Stimulated activated CD4-positive, alpha-beta T cell treated with anti-CD3 and anti-CD28 coated beads, Interleukin-15, amount 100 ng/mL, for 1 hour (primary cell): ENCODE measurements around the gene NAGPA.

Source experiments
- DNase-seq, 2 donors: peaks; one replicate each; pipeline ENCODE4 v3.0.0-alpha.2; 2020; ENCODE audit warnings: low read depth in 1 of 2, low spot score in 1 of 2

The NAGPA gene

GRCh38 chr16:5005916-5006315, 27.8 kb downstream of the NAGPA start:
- DNase-seq = no peak

GRCh38 chr16:5004311-5004710, 29.4 kb downstream of the NAGPA start:
- no peak for DNase-seq

GRCh38 chr16:5003828-5004227, 29.9 kb downstream of the NAGPA start:
- DNase-seq = no peak

DNA sequence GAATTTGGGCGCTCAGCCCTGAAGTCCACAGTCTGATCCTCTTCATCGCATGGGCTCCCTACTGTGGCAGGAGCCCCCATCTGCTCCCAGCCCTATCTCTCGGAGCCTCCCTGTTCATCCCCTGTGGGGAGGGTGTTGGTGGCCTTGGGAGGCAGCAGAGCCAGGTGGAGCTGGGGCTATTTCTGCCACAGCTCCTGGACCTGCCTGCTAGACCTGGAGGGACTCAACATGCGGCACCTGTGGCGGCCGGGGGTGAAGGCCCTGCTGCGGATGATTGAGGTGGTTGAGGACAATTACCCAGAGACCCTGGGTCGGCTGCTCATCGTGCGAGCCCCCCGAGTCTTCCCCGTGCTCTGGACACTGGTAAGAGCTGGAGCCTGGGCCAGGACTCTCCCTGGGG, 30.5 kb downstream of the NAGPA start:
- DNase-seq = no peak

DNA sequence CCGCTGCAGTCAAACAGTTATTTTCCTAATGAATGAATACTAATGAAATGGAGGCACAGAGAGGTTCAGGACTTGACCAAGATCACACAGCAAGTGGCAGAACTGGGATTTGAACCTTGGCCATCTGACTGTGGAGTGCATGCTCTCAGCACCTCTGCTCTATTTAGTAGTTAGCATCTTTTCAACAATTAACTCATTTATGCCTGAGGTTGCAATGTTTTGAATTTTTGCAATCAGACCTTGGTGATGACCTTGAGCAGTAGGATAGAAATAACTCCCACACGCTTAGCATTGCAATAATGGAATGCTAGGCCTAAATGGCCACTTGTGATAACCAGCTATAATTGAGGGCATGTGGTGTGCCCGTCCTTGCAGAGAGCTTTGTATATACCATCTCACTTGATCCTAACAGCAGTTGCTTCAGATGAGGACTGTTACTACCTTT, 31.0 kb downstream of the NAGPA start:
- no peak for DNase-seq

DNA sequence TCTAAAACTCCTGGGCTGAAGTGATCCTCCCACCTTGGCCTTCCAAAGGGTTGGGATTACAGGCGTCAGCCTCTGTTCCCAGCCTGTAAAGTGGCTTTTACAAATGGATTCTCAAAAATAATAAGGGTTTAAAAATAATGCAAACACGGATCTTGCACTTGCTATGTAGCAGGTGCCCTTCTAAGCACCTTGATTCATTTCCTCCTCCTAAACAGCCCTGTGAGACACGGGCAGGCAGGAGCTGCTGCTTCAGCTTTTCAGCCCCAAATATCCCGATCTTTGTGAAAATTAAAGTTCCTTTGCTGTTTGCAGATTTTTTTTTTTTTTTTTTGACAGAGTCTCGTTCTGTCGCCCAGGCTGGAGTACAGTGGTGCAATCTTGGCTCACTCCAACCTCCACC, 31.7 kb downstream of the NAGPA start:
- DNase-seq = no peak

GRCh38 chr16:5001571-5001970, 32.2 kb downstream of the NAGPA start:
- DNase-seq = no peak

DNA sequence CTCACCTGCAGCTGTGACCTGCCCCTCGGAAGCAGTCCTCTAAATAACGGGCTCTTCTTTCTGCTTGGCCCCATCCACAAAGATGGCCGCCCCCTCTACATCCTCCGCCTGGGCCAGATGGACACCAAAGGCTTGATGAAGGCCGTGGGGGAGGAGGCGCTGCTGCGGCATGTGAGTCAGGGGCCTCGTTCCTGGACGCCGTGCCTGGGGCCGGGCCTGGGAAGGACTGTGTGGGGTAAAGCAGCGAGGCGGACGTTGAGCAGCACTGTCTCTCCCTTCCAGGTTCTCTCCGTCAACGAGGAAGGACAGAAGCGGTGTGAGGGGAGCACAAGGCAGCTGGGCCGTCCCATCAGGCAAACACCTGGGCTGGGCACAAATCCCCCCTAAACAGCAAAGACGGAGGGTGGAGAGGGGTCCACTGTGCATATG, 33.1 kb downstream of the NAGPA start:
- no peak for DNase-seq

DNA sequence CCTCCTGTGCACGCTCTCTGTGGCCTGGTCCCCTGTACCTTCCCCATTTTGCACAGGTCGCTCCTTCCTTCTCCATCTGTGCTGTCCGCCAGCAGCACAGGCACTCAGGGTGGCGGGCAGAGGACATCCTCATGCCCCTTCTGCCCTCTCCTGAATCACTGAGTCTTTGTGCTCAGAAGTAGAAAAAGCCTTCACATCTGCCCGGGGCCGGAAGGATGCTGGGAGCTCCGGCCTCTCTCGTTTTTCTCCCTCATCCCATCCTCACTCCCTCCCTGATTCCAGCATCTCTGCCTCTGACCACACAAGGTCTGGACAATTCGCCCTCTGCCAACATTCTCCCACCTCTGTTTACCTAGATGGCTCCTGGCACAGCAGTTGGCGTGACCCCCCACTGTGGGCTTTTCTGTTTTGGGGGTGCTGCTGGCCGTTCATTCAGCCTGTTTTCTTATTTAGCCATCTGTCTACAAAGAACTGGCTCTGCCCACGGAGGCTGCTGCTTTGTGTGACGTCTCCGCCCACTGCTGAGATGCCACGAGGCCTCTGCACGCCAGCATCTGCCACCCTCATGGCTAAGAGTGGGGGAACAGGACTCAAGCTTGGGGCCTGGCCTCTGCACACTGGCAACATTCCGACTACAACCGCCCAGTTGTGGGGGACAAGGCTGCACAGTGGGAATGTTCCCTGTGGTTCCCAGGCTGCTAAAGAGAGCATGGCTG, 38.9 kb downstream of the NAGPA start:
- DNase-seq = no peak

- no peak for DNase-seq
Measured at GRCh38 chr16:4991754-4992153, 42.0 kb downstream of the NAGPA start.

- no peak for DNase-seq
Measured at GRCh38 chr16:4990415-4990814, 43.3 kb downstream of the NAGPA start.

GRCh38 chr16:4989391-4990006, 44.2 kb downstream of the NAGPA start:
- no peak for DNase-seq

GRCh38 chr16:4988647-4989046, 45.1 kb downstream of the NAGPA start:
- no peak for DNase-seq

DNA sequence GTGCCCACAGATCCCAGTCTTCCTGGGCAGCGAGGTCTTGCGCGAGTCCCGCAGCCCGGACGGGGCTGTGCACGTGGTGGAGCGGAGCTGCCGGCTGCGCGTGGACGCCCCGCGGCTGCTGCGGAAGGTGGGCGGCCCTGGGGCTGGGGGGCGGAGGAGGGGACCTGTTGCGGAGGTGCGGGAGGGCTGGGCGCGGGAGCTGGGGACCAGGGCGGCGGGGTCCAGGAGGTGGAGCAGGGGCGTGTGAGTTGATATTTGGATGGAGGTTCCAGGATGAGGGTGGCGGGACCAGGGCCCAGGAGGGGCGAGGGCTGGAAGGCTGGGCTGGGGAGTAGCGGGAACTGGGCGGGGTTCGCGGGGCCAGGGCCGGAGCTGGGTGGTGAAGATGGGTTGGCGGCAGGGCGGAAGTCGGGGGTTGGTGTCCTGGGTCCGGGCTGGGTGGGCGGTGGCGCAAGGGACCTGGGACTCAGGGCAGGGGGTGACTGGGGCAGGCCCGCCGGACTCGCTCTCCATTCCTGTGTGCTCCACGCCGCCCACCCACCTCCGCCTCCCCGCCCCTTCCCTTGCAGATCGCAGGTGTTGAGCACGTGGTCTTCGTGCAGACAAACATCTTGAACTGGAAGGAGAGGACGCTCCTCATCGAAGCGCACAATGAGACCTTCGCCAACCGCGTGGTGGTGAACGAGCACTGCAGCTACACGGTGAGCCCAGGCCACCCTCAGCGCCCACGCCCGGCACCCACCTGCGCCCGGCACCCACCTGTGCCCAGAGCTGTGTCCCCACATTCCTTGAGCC, 46.0 kb downstream of the NAGPA start:
- no peak for DNase-seq

GRCh38 chr16:4987250-4987579, 46.5 kb downstream of the NAGPA start:
- no peak for DNase-seq

- no peak for DNase-seq
Measured at GRCh38 chr16:4984174-4984990, 49.4 kb downstream of the NAGPA start.

GRCh38 chr16:4982056-4982867, 51.5 kb downstream of the NAGPA start:
- no peak for DNase-seq

DNA sequence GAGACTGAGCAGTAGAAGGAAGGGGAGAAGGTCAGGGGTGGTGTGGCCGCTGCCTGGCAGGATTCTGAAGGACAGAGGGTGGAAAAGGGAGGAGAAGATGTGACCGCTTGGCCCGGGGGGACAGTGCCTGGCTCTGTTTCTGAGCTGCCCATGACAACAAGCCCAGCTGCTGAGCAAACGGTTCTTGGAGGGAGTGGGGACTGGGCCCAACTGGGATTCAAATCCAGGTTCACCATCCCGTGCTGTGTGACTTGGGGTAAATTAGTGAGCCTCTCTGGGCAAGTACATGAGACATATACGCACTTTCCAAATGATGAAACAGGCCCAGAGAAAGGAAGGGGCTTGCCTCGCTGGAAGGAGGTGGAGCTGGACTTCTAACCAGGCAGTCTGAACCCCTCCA, 52.3 kb downstream of the NAGPA start:
- DNase-seq = no peak

- no peak for DNase-seq
Measured at GRCh38 chr16:4980691-4981090, 53.0 kb downstream of the NAGPA start.
